Measurements from ENCODE around the gene CENPB.

CENPB gene

DNA sequence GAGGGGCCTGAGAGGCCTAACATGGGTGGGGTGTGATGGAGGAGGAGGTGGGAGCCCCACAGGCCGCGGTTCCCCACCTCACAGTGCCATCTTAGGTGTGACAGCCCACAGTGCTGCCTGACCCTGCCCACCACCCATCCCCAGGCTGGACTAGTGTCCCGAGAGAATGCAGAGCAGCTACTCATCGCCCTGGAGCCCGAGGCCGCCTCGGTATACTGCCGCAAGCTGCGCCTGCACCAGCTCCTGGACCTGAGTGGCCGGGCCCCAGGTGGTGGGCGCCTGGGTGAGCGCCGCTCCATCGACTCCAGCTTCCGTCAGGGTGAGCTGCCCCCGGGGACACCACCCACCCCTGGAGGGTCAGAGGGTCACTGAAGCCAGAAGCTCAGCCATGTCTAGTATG lies 38.5 kb downstream of the CENPB start:
- DNase-seq (ENCODE audit: extremely low read depth, low read depth): no peak
- no peak for TF ChIP-seq CTCF (IDR thresholded peaks at IDR 0.05; ENCODE audit: low read depth, low read length, missing control alignments)
- no peak overlapping the region for H3K4me3 ChIP-seq (replicated peaks; ENCODE audit: low read depth, low read length)

- TF ChIP-seq CTCF (IDR thresholded peaks at IDR 0.05; ENCODE audit: low read depth, low read length, missing control alignments): no peak
These were observed 39.1 kb downstream of the CENPB start for GRCh38 chr20:3747471-3747870.

DNA sequence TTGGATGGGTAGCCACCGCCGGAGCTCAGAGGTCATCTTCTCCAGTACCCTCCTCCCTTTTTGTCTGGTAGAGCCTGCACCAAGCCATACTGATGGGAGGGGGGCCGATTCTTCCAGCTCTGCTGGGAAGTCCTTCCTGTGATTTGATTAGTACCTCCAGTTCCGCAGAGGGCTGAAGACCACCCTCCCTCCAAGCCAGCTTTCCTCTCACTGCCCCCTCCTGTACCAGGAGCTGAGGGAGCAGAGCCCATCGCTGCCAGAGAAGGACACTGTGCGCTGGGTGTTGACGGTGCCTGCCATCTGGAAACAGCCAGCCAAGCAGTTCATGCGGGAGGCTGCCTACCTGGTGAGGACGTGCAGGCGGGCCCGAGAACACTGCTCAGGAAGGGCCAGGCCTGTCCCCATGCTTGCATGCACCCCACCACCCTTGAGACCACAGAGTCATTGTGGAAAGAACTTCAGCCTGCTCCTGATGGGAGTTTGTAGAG lies 40.8 kb downstream of the CENPB start:
- H3K4me3 ChIP-seq (replicated peaks; ENCODE audit: low read depth, low read length): no peak overlapping the region
- DNase-seq (ENCODE audit: extremely low read depth, low read depth): no peak
- TF ChIP-seq CTCF (IDR thresholded peaks at IDR 0.05; ENCODE audit: low read depth, low read length, missing control alignments): no peak

More at GRCh38 chr20:3747471-3747870, 39.1 kb downstream of the CENPB start:
- no peak for DNase-seq (ENCODE audit: extremely low read depth, low read depth)
- no peak overlapping the region for H3K4me3 ChIP-seq (replicated peaks; ENCODE audit: low read depth, low read length)

- H3K4me3 ChIP-seq (replicated peaks; ENCODE audit: low read depth, low read length): no peak overlapping the region
- TF ChIP-seq CTCF (IDR thresholded peaks at IDR 0.05; ENCODE audit: low read depth, low read length, missing control alignments): no peak
- DNase-seq (ENCODE audit: extremely low read depth, low read depth): no peak
These were observed 41.5 kb downstream of the CENPB start for GRCh38 chr20:3744806-3745685.

DNA sequence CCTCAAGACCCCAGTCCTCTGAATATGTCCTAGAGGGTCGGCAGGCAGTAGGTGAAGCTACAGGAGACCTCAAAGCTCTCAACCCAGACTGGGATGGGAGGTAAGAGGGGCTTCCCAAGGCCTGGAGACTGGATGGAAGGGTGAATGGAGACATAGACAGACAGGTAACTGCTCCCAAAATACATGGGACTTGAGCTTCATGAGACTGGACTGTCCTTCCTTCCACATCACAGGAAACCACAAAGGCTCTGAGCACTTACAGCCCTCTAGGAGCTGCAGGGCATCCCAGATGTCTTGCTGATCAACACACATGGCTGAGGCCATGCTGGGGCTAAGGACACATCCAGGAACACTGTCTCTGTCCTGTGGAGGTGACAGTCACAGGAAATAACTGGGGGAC lies 42.5 kb downstream of the CENPB start:
- no peak for TF ChIP-seq CTCF (IDR thresholded peaks at IDR 0.05; ENCODE audit: low read depth, low read length, missing control alignments)
- DNase-seq (ENCODE audit: extremely low read depth, low read depth): no peak
- H3K4me3 ChIP-seq (replicated peaks; ENCODE audit: low read depth, low read length): no peak overlapping the region

- no peak for TF ChIP-seq CTCF (IDR thresholded peaks at IDR 0.05; ENCODE audit: low read depth, low read length, missing control alignments)
- DNase-seq (ENCODE audit: extremely low read depth, low read depth): no peak
- no peak overlapping the region for H3K4me3 ChIP-seq (replicated peaks; ENCODE audit: low read depth, low read length)
These were observed 43.3 kb downstream of the CENPB start for GRCh38 chr20:3743251-3743650.
